ENCODE data around the gene KIF21B.

The KIF21B gene

DNA sequence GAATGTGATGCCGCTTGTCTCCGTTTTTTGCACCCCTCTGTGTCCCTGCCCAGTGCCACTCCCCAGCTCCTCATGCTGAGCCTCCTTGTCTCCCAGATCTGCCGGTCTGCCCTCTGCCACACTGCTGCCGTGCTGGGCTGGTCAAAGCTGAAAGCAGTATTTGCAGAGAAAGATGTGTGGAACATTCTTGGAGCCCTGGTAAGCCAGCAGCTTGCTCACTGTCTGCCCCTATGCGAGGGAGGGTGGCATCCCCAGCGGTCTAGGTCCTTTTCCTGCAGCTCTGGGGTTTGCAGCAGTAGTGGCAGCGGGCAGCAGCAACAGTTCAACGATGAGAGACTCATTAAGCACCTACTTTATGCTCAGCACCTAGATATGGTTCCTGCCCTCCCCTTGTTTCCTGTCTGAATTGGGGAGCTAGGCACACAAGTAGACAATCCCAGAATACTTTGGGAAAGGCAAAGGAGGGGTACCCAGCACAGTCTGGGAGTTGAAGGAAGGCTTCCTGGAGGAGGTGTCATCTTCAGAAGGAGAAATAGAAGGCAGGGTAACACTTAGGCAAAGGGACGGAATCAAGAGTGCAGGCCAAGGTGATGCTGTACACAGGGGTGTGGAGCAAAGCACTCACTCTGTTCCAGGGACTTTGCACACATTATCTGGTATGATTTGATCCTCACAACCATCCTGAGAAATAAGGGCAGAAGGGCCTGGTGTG lies 63.1 kb downstream of the KIF21B start:
- no peaks in the 10 kb centered on the region for H4K20me1 ChIP-seq (ENCODE audit: insufficient read depth, low read length, poor library complexity, severe bottlenecking)
- H3K4me3 ChIP-seq (ENCODE audit: low read length, poor library complexity, severe bottlenecking), result no peak overlapping the region
- H3K9me3 ChIP-seq (ENCODE audit: insufficient read depth, low read depth, low read length), result no peaks in the 10 kb centered on the region
- no peaks in the 10 kb centered on the region for H3K79me2 ChIP-seq (ENCODE audit: insufficient read depth, low read length)
- H3K4me2 ChIP-seq (ENCODE audit: low read depth, low read length, poor library complexity, severe bottlenecking), result no peak overlapping the region
- H3K4me1 ChIP-seq (ENCODE audit: insufficient read depth, low read length, poor library complexity, severe bottlenecking), result peaks cover 9% of the 10 kb centered on the region
- no peaks in the 10 kb centered on the region for H3K27me3 ChIP-seq (ENCODE audit: insufficient read depth, low read length, poor library complexity, severe bottlenecking)
- H3K36me3 ChIP-seq (ENCODE audit: insufficient read depth, low read length), result no peaks in the 10 kb centered on the region
- no peak overlapping the region for H3K9ac ChIP-seq (ENCODE audit: low read depth, low read length, poor library complexity, severe bottlenecking)
- TF ChIP-seq EZH2phosphoT487 (IDR thresholded peaks at IDR 0.05; ENCODE audit: borderline replicate concordance), result no peak
- TF ChIP-seq, protein P1, sequence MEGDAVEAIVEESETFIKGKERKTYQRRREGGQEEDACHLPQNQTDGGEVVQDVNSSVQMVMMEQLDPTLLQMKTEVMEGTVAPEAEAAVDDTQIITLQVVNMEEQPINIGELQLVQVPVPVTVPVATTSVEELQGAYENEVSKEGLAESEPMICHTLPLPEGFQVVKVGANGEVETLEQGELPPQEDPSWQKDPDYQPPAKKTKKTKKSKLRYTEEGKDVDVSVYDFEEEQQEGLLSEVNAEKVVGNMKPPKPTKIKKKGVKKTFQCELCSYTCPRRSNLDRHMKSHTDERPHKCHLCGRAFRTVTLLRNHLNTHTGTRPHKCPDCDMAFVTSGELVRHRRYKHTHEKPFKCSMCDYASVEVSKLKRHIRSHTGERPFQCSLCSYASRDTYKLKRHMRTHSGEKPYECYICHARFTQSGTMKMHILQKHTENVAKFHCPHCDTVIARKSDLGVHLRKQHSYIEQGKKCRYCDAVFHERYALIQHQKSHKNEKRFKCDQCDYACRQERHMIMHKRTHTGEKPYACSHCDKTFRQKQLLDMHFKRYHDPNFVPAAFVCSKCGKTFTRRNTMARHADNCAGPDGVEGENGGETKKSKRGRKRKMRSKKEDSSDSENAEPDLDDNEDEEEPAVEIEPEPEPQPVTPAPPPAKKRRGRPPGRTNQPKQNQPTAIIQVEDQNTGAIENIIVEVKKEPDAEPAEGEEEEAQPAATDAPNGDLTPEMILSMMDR (conservative IDR thresholded peaks at IDR 0.05; ENCODE audit: low read length), result no peak
- no peaks in the 10 kb centered on the region for H3F3A ChIP-seq (ENCODE audit: low read depth)
- no peak overlapping the region for H2AFZ ChIP-seq (ENCODE audit: low read length)
- H3K9me2 ChIP-seq (replicated peaks; ENCODE audit: low read depth, low read length), result no peaks in the 10 kb centered on the region

- no peak for TF ChIP-seq EZH2phosphoT487 (IDR thresholded peaks at IDR 0.05; ENCODE audit: borderline replicate concordance)
- TF ChIP-seq, protein P1 (conservative IDR thresholded peaks at IDR 0.05; ENCODE audit: low read length), result no peak
- no peak overlapping the region for H3K4me2 ChIP-seq (ENCODE audit: low read depth, low read length, poor library complexity, severe bottlenecking)
- no peaks in the 10 kb centered on the region for H3F3A ChIP-seq (ENCODE audit: low read depth)
- H3K9me2 ChIP-seq (replicated peaks; ENCODE audit: low read depth, low read length), result no peaks in the 10 kb centered on the region
- H3K9me3 ChIP-seq (ENCODE audit: insufficient read depth, low read depth, low read length), result no peaks in the 10 kb centered on the region
- H3K79me2 ChIP-seq (ENCODE audit: insufficient read depth, low read length), result no peaks in the 10 kb centered on the region
- no peaks in the 10 kb centered on the region for H4K20me1 ChIP-seq (ENCODE audit: insufficient read depth, low read length, poor library complexity, severe bottlenecking)
- H3K27me3 ChIP-seq (ENCODE audit: insufficient read depth, low read length, poor library complexity, severe bottlenecking), result no peaks in the 10 kb centered on the region
- no peak overlapping the region for H3K9ac ChIP-seq (ENCODE audit: low read depth, low read length, poor library complexity, severe bottlenecking)
- no peak overlapping the region for H2AFZ ChIP-seq (ENCODE audit: low read length)
- no peak overlapping the region for H3K4me3 ChIP-seq (ENCODE audit: low read length, poor library complexity, severe bottlenecking)
- peaks cover 9% of the 10 kb centered on the region for H3K4me1 ChIP-seq (ENCODE audit: insufficient read depth, low read length, poor library complexity, severe bottlenecking)
- H3K36me3 ChIP-seq (ENCODE audit: insufficient read depth, low read length), result no peaks in the 10 kb centered on the region
Measured at GRCh38 chr1:200959411-200959921, 64.0 kb downstream of the KIF21B start.

GRCh38 chr1:200958597-200958996 lies 64.9 kb downstream of the KIF21B start:
- no peak overlapping the region for H3K4me2 ChIP-seq (ENCODE audit: low read depth, low read length, poor library complexity, severe bottlenecking)
- H3K36me3 ChIP-seq (ENCODE audit: insufficient read depth, low read length), result no peaks in the 10 kb centered on the region
- no peaks in the 10 kb centered on the region for H4K20me1 ChIP-seq (ENCODE audit: insufficient read depth, low read length, poor library complexity, severe bottlenecking)
- H2AFZ ChIP-seq (ENCODE audit: low read length), result no peak overlapping the region
- H3K9ac ChIP-seq (ENCODE audit: low read depth, low read length, poor library complexity, severe bottlenecking), result no peak overlapping the region
- H3K9me2 ChIP-seq (replicated peaks; ENCODE audit: low read depth, low read length), result no peaks in the 10 kb centered on the region
- TF ChIP-seq, protein P1 (conservative IDR thresholded peaks at IDR 0.05; ENCODE audit: low read length), result no peak
- no peak for TF ChIP-seq EZH2phosphoT487 (IDR thresholded peaks at IDR 0.05; ENCODE audit: borderline replicate concordance)
- no peak overlapping the region for H3K4me3 ChIP-seq (ENCODE audit: low read length, poor library complexity, severe bottlenecking)
- H3K79me2 ChIP-seq (ENCODE audit: insufficient read depth, low read length), result no peaks in the 10 kb centered on the region
- H3K9me3 ChIP-seq (ENCODE audit: insufficient read depth, low read depth, low read length), result no peaks in the 10 kb centered on the region
- H3K27me3 ChIP-seq (ENCODE audit: insufficient read depth, low read length, poor library complexity, severe bottlenecking), result no peaks in the 10 kb centered on the region
- no peaks in the 10 kb centered on the region; the same call in 1 of the 2 replicates for H3F3A ChIP-seq (ENCODE audit: low read depth)
- H3K4me1 ChIP-seq (ENCODE audit: insufficient read depth, low read length, poor library complexity, severe bottlenecking), result peaks cover 9% of the 10 kb centered on the region
